ENCODE results near the gene KRI1.
"Not testable (repeated sequence)": the region's sequence is repeated elsewhere in the genome, so short reads cannot be mapped to it uniquely, and the experiment has no call there.

The KRI1 gene

DNA sequence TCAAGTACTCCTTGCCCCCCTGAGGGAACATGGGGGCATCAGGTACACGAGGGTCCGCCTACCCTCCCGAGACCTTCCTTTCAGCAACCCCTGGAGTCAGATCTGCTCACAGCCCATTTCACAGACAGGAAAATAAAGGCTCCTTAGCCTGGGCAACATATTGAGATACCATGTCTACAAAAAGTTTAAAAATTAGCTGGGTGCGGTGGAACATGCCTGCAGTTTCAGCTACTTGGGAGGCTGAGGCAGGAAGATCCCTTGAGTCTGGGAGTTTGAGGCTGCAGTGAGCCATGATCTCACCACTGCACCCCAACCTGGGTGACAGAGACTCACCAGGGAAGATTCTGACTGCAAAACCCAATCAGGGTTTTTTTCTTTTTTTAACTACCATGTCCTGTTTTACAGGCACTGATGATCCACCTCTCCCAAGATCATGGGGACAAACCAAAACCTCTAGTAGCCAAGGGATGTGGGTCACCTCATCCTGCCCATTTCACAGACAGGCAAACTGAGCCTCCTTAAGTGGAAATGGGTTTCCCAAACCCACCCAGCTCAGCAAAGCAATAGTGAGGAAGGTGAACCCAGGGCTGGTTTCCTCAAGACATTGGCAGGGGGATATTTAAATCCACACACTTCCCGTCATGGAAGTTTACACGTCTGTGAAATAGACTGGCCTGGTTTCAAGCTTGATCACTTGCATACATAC lies 9.4 kb upstream of the KRI1 start:
- DNase-seq (ENCODE audit: low spot score) = no peak

DNA sequence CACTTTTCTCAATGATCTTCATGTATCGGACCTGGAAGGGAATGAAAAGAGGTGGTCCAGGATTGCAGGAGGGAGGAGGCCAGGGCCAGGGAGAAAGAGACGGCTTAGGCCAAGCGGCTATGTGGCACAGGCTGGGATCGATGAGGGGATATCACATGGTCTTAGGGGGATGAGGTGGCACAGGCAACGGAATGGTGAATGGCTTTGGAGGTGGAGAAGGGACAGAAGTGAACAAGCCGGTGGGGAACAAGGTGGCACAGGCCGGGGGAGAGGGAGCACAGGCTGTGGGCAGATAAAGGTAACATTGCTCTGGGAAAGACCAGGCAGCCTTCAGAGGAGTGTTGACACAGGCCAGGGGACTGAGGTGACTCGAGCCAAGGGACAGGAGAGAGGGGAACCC lies 8.7 kb upstream of the KRI1 start:
- DNase-seq (ENCODE audit: low spot score) = no peak

DNA sequence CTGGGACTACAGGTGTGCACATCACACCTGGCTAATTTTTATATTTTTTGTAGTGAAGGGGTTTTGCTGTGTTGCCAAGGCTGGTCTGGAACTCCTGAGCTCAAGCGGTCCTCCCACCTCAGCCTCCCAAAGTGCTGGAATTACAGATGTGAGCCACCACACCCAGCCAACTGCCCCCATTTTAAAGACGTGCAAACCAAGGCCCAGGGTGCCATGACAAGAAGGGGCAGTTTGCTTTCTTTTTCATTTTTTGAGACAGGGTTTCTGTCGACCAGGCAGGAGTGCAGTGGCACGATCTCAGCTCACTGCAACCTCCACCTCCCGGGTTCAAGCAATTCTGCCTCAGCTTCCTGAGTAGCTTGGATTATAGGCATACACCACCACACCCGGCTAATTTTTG lies 8.0 kb upstream of the KRI1 start:
- not testable (repeated sequence) for DNase-seq (ENCODE audit: low spot score)

DNA sequence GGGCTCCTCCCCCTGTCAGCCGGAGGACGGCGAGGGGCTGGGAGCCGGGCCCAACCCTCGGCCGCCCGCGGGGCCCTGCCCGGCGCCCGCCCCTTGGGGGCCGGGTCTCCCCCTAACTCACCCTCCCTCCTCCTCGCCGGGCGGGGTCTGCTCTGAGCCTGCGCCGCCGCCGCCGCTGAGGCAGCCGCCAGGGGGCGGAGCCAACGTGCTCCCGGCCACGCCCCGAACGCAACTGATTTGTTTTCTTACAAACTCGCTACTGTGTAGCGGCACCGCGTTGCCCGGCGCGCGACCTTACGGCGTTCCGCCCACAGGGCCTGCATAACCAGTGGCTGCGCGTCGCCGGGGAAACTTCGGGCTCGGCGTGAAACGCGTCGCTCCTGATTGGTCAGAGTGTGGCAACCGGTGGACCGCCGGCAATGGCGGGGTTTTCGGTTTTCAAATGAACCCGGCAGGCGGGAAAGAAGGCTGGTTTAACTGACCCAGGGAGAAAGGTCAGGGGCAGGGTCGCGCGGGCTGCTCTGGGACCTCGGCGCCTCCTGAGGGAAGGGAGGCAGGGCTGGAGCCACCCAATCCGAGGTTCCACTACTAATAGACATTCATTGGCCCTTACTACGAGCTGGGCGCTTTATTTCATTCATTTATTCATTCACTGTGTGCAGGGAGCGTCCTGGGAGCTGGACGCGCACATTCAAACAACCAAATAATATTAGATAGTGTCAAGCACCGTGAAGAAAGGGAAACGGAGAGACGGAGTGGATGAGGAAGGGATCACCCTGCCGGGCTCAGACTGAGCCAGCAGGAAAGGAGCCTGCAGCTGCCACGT lies 3.2 kb upstream of the KRI1 start, which contains the start of gene CDKN2D:
TSS of gene CDKN2D (minus strand) at position 154 of the 826 bp plus-strand sequence. CDS start 326 bp downstream, outside the sequence.
- peak; percentile 100 for DNase-seq (ENCODE audit: low spot score)

- peak; percentile 46 for DNase-seq (ENCODE audit: low spot score)
These were observed 2.4 kb upstream of the KRI1 start for GRCh38 chr19:10568062-10568825.

- no peak for DNase-seq (ENCODE audit: low spot score)
These were observed 1.8 kb upstream of the KRI1 start for GRCh38 chr19:10567656-10568055.

DNA sequence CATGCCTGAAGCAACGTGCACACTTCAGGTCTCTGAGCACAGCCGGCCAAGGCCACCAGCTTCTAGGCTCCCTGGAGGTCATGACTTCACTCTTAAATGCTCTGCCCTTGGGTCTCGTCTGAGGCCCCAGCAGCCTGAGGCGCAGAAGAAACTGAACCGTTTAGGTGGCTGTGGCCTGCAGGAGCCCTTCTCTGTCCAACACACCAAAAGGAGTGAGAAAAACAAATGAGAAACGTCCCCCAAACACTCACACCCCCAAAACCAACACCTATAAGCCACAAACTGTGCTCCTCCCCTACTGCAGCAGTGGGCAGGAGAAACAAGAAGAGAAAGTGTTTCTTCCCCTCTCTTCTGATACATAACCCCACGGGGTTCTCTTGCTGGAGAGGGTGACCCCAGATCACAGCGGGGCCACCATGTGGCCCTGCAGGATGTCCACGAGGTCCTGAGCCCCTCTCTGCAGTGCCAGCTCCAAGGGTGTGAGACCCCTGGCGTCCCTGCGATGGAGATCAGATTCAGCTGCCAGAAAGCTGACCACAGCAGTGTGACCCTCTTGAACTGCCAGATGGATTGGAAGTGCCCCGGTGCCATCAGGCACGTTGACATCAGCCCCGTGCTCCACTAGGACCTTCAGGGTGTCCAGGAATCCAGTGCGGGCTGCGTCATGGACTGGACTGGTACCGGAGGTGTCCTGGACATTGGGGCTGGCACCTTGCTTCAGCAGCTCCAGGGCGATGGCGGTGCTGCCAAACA lies 1.0 kb upstream of the KRI1 start:
- no peak for DNase-seq (ENCODE audit: low spot score)

- no peak for DNase-seq (ENCODE audit: low spot score)
These were observed 523 bp upstream of the KRI1 start for GRCh38 chr19:10566408-10566657.

GRCh38 chr19:10565028-10565566 lies 713 bp downstream of the KRI1 start:
- DNase-seq (ENCODE audit: low spot score) = peak; percentile 27

- no peak for DNase-seq (ENCODE audit: low spot score)
These were observed 3.2 kb downstream of the KRI1 start for GRCh38 chr19:10562609-10563008.

- no peak for DNase-seq (ENCODE audit: low spot score)
These were observed 5.7 kb downstream of the KRI1 start for GRCh38 chr19:10560154-10560553.

DNA sequence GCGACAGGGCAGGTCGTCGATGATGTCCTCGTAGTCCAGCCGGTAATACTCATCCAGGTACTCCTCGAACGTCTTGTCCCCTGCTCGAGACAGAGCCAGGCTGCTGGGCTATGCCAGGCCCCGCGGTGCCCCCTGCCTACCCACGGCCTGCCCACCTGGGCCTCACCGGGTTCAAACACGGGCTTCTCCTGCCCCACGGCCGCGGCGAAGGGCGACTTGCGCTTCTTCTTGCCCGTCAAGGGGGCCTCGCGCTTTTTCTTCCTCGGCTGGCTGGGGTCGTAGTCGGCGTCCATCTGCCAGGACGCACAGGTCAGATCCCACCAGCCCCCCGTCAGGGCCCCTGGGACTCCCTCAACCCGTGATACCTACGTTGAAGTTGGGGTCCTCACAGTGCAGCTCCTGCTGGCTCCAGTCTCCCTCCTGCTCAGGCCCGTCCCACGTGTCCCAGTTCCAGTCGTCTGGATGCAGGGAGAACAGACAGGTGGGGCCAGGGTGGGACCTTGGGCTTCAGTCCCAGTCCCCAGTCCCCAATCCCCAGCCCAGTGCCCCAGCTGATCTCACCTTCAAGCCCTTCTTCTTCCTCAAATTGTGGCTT lies 8.1 kb downstream of the KRI1 start:
- no peak for DNase-seq (ENCODE audit: low spot score)

DNA sequence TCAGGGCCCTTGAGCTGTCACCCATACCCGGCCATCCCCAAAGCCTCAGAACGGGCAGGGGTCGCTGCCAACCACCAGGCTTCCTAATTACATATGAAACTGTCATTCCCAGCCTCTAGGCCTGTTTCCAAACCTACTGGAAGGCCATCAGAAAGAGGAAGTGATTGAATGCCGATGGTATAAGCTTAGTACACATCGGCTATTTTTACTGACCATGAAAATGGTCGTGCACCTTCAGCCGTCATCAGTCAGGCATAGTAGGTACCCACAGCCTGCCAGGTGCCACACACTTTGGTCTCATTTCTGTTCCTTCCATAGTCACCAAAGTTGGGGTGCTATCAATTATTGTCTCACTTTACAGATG lies 10.2 kb downstream of the KRI1 start:
- DNase-seq (ENCODE audit: low spot score) = no peak

DNA sequence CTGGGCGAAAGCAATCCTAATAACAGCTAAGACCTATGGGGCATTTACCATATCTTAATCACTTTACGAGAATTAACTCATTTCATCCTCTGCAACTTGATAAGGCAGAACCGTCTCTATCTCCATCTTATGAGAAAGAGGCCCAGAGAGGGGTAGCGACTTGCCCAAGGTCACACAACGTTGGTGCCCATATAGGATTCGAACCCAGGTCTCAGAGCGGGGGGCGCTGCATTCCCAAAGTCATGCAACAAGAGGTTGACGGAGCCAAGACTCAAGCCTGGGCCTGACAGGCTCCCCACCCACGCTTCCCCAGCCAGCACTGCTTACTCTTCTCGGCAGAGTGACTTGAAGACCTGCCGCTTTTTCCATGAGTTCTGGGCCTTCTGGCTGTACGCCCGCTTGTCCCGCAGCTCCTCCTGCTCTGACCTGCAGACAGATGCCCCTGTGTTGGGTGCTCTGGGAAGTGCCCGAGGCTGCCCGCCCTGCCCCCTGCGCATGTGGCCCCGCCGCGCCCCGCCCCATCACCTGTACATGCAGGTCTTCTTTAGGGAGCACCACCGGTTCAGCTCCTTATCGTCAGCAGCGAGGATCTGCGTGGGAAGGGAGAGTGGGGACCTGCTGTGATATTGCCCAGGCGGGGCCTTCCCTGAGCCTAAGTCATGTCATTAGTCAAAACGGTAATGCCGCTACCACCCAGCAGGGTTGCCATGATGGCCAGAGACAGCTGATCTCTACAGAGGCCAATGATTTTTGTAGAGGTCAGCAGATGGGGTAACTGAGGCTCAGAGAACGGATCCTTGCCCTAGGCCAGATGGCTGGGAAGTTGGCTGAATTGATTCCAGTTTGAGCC lies 10.8 kb downstream of the KRI1 start:
- no peak for DNase-seq (ENCODE audit: low spot score)

DNA sequence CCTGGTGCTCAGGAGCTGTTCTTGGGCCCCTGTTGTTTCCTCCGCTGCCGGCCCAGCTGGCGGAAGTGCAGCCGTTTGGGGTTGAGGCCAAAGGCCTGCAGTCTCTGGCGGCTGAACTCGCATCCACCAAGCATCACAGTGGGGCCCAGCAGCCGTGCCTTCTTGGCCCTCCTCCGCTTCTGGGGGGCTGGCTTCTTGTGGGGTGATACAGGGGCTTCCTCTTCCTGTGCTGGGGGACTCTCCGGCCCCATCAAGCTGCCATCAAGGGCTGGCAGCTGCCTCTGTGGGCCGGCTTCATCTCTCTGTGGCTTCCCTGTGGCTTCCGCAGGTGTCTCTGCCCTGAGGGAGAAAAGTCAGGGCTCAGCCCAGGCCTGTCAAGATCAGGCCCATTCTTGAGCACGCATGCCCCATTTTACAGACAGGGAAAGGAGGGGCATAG lies 11.8 kb downstream of the KRI1 start:
- no peak for DNase-seq (ENCODE audit: low spot score)

DNA sequence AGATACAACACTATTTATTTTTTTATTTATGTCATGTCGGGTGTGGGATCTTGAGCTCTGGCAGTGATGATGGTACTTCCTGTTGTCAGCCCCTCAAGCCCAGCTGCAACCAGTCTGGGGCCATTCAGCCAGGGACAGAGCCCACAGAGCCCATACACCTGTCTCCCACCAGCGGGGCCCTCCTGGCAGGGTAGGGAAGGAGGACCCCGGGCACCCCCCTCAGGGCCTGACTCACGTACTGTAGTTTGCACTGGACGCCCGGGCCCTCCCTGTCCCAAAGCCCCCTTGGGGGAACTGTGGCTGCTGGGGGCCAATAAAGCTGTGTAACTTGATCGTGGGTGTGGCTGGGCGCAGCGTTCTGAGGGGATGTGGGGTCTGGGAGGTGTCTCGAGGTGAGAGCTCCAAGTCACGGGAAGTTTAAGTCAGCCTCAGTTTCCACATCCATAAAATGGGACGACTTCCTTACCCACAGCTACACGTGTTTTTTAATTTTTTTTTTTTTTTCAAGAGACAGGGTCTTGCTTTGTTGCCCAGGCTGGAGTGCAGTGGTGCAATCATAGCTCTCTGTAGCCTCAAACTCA lies 12.6 kb downstream of the KRI1 start:
- DNase-seq (ENCODE audit: low spot score) = no peak

DNA sequence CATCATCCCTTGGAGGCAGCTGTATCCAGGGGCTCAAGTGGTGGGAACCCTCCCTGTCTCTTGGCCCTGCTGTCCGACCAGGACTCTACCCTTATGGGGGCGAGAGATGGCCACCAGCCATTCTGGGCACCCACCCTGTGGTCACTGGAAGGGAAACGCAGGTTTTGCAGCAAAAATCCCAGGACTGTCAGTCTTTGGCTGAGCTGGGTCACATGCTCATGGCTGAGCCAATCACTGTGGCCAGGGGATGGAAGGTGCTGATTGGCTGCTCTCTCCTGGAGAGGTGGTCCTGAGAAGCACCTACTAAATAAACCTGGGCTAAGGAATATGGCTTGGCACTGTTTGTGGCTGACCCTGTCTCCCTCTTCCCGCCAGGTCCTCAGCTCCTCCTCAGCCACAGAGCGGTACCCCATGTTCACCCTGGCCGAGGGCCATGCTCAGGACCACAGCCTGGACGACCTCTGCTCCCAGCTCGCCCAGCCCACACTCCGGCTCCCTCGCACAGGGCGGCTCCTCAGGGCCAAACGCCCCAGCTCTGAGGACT lies 13.2 kb downstream of the KRI1 start:
- no peak for DNase-seq (ENCODE audit: low spot score)

DNA sequence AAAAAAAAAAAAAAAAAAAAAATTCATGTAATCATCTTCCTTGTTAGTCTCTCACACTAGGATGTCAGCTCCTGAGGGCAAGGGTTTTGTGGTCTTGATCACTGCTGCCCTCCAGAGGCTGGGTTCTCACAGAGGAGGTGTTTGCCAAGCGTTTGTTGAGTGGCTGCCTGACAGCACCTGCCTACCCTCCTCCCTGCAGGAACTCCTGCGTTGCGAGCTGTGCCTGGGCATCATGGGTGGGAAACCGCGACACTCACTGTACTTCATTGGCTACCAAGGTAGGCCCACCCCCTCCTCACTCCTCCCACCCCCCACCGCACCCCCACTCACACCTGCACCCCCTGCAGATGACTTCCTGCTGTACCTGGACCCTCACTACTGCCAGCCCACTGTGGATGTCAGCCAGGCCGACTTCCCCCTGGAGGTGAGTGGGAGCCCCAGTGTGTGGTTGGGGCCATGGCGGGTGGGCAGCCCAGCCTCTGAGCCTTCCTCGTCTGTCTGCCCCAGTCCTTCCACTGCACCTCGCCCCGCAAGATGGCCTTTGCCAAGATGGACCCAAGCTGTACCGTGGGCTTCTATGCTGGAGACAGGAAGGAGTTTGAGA lies 14.0 kb downstream of the KRI1 start:
- no peak for DNase-seq (ENCODE audit: low spot score)

GRCh38 chr19:10551006-10551405 lies 14.8 kb downstream of the KRI1 start:
- not testable (repeated sequence) for DNase-seq (ENCODE audit: low spot score)
